HUES6 (cell line): ENCODE results near the gene SOBP.

Experiments
- H3K27ac ChIP-seq: 2 replicates; pipeline ENCODE4 v1.7.0; 2013; ENCODE audit warnings: low read depth, mild to moderate bottlenecking, low read length, inconsistent platforms
- H3K27me3 ChIP-seq: 2 replicates; pipeline ENCODE4 v1.6.1; 2013; ENCODE audit warnings: low read length; ENCODE audit not compliant: control insufficient read depth, insufficient read depth
- H3K36me3 ChIP-seq: 2 replicates; pipeline ENCODE4 v1.6.1; 2013; ENCODE audit warnings: low read length; ENCODE audit not compliant: control insufficient read depth, insufficient read depth
- H3K4me1 ChIP-seq: 2 replicates; pipeline ENCODE4 v1.6.1; 2013; ENCODE audit warnings: low read length; ENCODE audit not compliant: control insufficient read depth, insufficient read depth
- H3K4me3 ChIP-seq: 2 replicates; pipeline ENCODE4 v1.5.1; 2013; ENCODE audit warnings: low read depth, low read length
- H3K9ac ChIP-seq: one replicate; pipeline ENCODE4 v1.6.1; 2013; ENCODE audit warnings: mild to moderate bottlenecking, low read length
- H3K9me3 ChIP-seq: 2 replicates; pipeline ENCODE4 v1.6.1; 2013; ENCODE audit warnings: low read depth, low read length; ENCODE audit not compliant: control insufficient read depth, insufficient read depth

SOBP gene

GRCh38 chr6:107590378-107590777 lies 100.5 kb downstream of the SOBP start:
- H3K9ac ChIP-seq = no peak overlapping the region
- no peaks in the 10 kb centered on the region for H3K27me3 ChIP-seq
- H3K9me3 ChIP-seq = no peaks in the 10 kb centered on the region
- no peak overlapping the region for H3K27ac ChIP-seq
- H3K4me1 ChIP-seq = peaks cover 15% of the 10 kb centered on the region
- no peak overlapping the region for H3K4me3 ChIP-seq
- H3K36me3 ChIP-seq = no peaks in the 10 kb centered on the region

- Histone ChIP-seq H3K27me3 (no peaks in the 10 kb centered on the region), H3K9ac (no peak overlapping the region), H3K27ac (no peak overlapping the region), H3K36me3 (no peaks in the 10 kb centered on the region), H3K9me3 (no peaks in the 10 kb centered on the region), H3K4me3 (no peak overlapping the region), H3K4me1 (peaks cover 6% of the 10 kb centered on the region; the same call in 1 of the 2 replicates)
Observed at GRCh38 chr6:107591346-107591745, 101.4 kb downstream of the SOBP start.

- H3K9ac ChIP-seq = no peak overlapping the region
- H3K27me3 ChIP-seq = no peaks in the 10 kb centered on the region
- 0 out of 2 replicates have a peak, but pooled peaks cover 4% of the 10 kb centered on the region for H3K4me1 ChIP-seq
- no peak overlapping the region for H3K27ac ChIP-seq
- H3K36me3 ChIP-seq = no peaks in the 10 kb centered on the region
- no peak overlapping the region for H3K4me3 ChIP-seq
- H3K9me3 ChIP-seq = no peaks in the 10 kb centered on the region
Observed at GRCh38 chr6:107592806-107593205, 102.9 kb downstream of the SOBP start.

- H3K27ac ChIP-seq = no peak overlapping the region
- no peaks in the 10 kb centered on the region for H3K27me3 ChIP-seq
- no peaks in the 10 kb centered on the region for H3K36me3 ChIP-seq
- peaks cover 6% of the 10 kb centered on the region; the same call in 1 of the 2 replicates for H3K4me1 ChIP-seq
- no peak overlapping the region for H3K9ac ChIP-seq
- H3K9me3 ChIP-seq = no peaks in the 10 kb centered on the region
- no peak overlapping the region for H3K4me3 ChIP-seq
Observed at GRCh38 chr6:107594736-107595135, 104.8 kb downstream of the SOBP start.

- Histone ChIP-seq H3K4me3 (no peak overlapping the region), H3K36me3 (no peaks in the 10 kb centered on the region), H3K27me3 (no peaks in the 10 kb centered on the region), H3K4me1 (peaks cover 33% of the 10 kb centered on the region), H3K9ac (no peak overlapping the region), H3K9me3 (no peaks in the 10 kb centered on the region), H3K27ac (no peak overlapping the region)
Observed at GRCh38 chr6:107598091-107598490, 108.2 kb downstream of the SOBP start.

- no peak overlapping the region for H3K9ac ChIP-seq
- H3K27ac ChIP-seq = no peak overlapping the region
- H3K9me3 ChIP-seq = no peaks in the 10 kb centered on the region
- H3K4me3 ChIP-seq = no peak overlapping the region
- H3K36me3 ChIP-seq = no peaks in the 10 kb centered on the region
- H3K27me3 ChIP-seq = no peaks in the 10 kb centered on the region
- peaks cover 34% of the 10 kb centered on the region for H3K4me1 ChIP-seq
Observed at GRCh38 chr6:107599043-107599442, 109.1 kb downstream of the SOBP start.

- Histone ChIP-seq H3K4me3 (no peak overlapping the region), H3K9ac (no peak overlapping the region), H3K27me3 (no peaks in the 10 kb centered on the region), H3K36me3 (no peaks in the 10 kb centered on the region), H3K4me1 (peaks cover 40% of the 10 kb centered on the region), H3K9me3 (no peaks in the 10 kb centered on the region), H3K27ac (no peak overlapping the region)
Observed at GRCh38 chr6:107600121-107600520, 110.2 kb downstream of the SOBP start.

GRCh38 chr6:107600936-107601335 lies 111.0 kb downstream of the SOBP start:
- Histone ChIP-seq H3K36me3 (no peaks in the 10 kb centered on the region), H3K4me3 (no peak overlapping the region), H3K4me1 (peaks cover 46% of the 10 kb centered on the region), H3K27ac (no peak overlapping the region; the same call in 1 of the 2 replicates), H3K9me3 (no peaks in the 10 kb centered on the region), H3K9ac (no peak overlapping the region), H3K27me3 (no peaks in the 10 kb centered on the region)

GRCh38 chr6:107601406-107601805 lies 111.5 kb downstream of the SOBP start:
- Histone ChIP-seq H3K4me3 (no peak overlapping the region), H3K9ac (no peak overlapping the region), H3K27ac (no peak overlapping the region; the same call in 1 of the 2 replicates)

GRCh38 chr6:107602321-107603005 lies 112.5 kb downstream of the SOBP start:
- no peaks in the 10 kb centered on the region for H3K9me3 ChIP-seq

More at GRCh38 chr6:107601406-107601805, 111.5 kb downstream of the SOBP start:
- no peaks in the 10 kb centered on the region for H3K27me3 ChIP-seq
- H3K4me1 ChIP-seq = peaks cover 49% of the 10 kb centered on the region
- no peaks in the 10 kb centered on the region for H3K9me3 ChIP-seq
- no peaks in the 10 kb centered on the region for H3K36me3 ChIP-seq

GRCh38 chr6:107603006-107603370 lies 113.1 kb downstream of the SOBP start:
- Histone ChIP-seq H3K9me3 (no peaks in the 10 kb centered on the region), H3K27me3 (no peaks in the 10 kb centered on the region), H3K27ac (no peak overlapping the region), H3K9ac (no peak overlapping the region), H3K4me1 (peaks cover 54% of the 10 kb centered on the region), H3K36me3 (no peaks in the 10 kb centered on the region), H3K4me3 (no peak overlapping the region)

More at GRCh38 chr6:107602321-107603005, 112.5 kb downstream of the SOBP start:
- Histone ChIP-seq H3K9ac (no peak overlapping the region), H3K27me3 (no peaks in the 10 kb centered on the region), H3K4me3 (no peak overlapping the region), H3K27ac (no peak overlapping the region), H3K36me3 (no peaks in the 10 kb centered on the region), H3K4me1 (peaks cover 54% of the 10 kb centered on the region)
